ENCODE results near the gene CHST15. TPM values are rescaled to one million over a fixed set of nuclear protein-coding genes. Genes with fewer than 3 reads are reported as not detected.

Gene CHST15
- total and polyA plus RNA-seq, 2 of the 8 experiments (the other 6 are each of a cell fraction or from before 2014, with no cell fraction given): 8.8 to 9.1 TPM

DNA sequence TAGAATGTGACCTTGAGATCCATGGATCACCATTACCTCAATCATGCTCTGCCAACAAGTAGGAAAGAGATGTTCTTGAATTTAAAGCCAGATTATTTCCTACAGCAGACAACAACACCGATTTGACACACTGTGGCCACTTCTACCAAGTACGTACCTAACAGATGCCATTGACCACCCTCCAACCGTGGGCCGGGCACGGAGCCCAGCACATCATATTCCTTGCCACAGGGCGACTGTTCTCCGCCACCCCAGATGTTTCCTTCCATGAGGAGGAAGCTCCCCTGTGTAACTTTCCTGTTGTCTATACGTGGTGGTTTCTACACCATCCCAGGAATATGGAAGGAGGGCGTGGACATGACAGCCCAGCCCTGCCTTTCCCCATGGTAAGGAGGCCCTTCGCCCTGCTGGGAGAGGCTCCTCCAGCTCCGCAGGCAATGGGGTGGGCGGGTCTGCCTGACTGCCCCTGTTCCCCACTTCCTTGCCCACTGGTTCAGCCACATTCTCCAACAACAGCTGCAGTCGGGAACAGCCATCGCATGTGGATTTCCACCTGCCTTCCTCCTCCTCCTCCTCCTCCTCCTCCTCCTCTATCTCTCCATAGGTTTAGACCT is 7.2 kb downstream of the CHST15 start (continued):
- no peak for TF ChIP-seq NRF1 (IDR thresholded peaks at IDR 0.05; ENCODE audit: low read depth, low read length)
- no peak for TF ChIP-seq JUN (IDR thresholded peaks at IDR 0.05; ENCODE audit: low read depth, low read length)
- TF ChIP-seq CHD2 (IDR thresholded peaks at IDR 0.05; ENCODE audit: low read length): no peak
- no peak for TF ChIP-seq SIRT6 (IDR thresholded peaks at IDR 0.05; ENCODE audit: low read length)
- TF ChIP-seq CHD1 (IDR thresholded peaks at IDR 0.05; ENCODE audit: low read depth, low read length): no peak
- TF ChIP-seq EP300 (IDR thresholded peaks at IDR 0.05; ENCODE audit: borderline replicate concordance in 1 of 2, low read depth in 2 of 2, low read length in 2 of 2): no peak
- TF ChIP-seq, protein P1, sequence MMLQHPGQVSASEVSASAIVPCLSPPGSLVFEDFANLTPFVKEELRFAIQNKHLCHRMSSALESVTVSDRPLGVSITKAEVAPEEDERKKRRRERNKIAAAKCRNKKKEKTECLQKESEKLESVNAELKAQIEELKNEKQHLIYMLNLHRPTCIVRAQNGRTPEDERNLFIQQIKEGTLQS (IDR thresholded peaks at IDR 0.05; ENCODE audit: insufficient read depth, low read depth, low read length): no peak
